Central memory CD4-positive, alpha-beta T cell (primary cell): ENCODE measurements around the gene SNRNP70.
A peak's percentile ranks its signal among the peaks of the same experiment; 100 is the strongest.

Experiments
- DNase-seq: peaks from one replicate; pipeline ENCODE4 v3.0.0; 2022

Gene SNRNP70

DNA sequence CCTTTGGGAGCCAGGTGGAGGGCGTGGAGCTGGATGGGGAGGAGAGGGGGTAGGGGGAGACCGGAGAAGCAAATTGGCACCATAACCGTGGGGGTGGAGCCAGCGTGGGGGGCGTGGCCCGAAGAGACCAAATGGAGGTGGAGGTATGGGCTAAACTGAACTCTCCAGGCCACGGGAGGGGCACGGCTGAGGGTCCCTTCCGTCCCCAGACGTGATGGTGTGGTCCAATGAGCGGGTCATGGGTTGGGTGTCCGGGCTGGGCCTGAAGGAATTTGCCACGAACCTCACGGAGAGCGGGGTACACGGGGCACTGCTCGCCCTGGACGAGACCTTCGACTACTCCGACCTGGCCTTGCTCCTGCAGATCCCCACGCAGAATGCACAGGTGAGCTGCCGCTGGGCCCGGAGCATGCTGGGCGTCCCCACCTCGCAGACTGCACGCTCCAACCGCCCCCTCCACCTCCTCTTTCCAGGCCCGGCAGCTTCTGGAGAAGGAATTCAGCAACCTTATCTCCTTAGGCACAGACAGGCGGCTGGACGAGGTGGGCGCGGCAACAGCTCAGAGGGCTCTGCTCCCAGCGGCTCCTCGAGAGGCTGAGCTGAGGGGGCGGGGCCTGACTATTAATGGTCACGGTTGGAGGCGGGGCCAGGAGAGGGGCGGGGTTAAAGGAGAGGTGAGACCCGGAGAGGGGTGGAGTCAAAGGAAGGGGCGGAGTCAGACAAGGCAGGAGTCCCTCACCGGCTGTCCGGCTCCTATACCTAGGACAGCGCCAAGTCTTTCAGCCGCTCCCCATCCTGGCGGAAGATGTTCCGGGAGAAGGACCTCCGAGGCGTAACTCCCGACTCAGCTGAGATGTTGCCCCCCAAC is 63.8 kb downstream of the SNRNP70 start:
- peak; percentile 64 for DNase-seq

- no peak for DNase-seq
Measured at GRCh38 chr19:49149652-49150105, 64.4 kb downstream of the SNRNP70 start.

DNA sequence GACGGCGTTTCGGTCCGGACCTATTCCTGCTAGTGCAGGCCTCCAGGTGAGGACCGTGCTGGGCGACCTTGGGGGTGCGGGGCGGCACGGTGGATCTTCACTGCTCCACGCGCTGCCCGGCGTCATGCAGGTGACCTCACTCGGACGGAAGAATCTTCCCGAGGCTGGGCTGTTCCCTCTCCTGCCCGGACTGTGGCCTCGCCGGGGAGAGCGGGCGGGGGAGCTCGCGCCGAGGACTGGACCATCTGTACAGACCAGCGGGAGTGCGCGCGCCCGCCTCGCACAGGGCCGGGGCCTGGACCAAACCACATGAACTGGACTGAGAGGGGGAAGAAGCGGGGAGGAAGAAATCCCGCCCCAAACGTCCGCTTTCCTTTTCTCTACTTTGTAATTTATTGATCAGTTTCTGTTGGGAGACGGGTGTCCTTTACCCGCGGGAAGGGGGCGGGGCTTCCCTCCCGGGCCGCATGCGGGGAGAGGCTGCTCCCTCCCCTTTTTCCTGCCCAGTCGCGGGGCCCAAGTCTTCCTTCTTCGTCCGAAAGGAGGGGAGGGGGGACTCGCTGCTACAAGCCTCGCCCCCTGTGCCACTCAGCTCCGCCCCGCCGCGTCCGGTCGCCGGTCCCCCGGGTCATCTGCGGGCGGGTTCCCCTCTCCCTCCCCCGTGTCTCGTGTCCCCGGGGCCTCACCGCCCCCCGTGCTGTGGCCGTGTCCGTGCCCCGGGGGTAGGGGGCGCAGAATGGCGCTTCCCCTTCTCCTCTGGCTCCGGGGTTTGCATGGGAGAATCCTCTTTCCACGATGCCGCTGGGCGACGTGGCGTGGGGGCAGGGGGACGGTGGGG is 65.1 kb downstream of the SNRNP70 start:
- no peak for DNase-seq

- DNase-seq, result no peak
Measured at GRCh38 chr19:49150944-49151243, 65.6 kb downstream of the SNRNP70 start.

DNA sequence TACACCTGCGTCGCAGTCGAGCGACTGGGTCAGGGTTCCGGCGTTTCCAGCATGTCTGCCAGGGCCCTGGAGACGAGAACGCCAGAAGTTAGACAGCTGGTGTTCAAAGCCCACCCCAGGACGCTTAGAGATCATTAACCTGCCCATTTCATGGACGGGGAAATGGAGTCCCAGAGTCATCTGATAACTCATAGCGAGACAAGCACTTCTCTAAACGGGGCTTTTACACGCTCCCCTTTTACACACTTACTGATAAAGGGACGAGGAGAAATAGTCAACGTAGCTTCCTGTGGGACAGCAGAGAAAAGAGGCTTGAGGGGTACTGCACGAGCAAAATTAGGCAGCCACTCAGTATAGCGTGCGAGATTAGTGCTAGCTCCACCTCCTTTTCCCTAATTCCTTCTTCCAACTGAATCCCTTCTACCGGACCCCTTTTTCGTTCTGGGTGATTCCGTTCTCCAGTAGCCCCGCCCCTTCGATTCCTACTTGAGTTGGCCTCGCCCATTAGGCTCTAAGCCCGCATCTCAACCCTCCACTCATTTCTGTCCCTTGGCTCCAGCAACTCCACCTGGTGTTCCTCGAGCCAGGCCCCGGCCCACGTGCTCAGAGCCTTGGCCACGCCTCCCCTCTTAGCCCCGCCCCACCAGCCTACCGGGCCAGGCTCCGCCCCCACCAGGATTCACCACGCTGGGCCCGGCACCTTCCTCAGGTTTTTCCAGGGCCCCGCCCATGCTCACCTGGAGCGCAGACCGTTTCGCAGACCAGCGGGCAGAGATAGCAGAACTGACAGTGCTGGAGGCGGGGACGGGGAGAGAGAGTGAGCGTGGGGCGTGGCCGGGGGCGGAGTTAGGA is 66.2 kb downstream of the SNRNP70 start:
- DNase-seq, result no peak

DNA sequence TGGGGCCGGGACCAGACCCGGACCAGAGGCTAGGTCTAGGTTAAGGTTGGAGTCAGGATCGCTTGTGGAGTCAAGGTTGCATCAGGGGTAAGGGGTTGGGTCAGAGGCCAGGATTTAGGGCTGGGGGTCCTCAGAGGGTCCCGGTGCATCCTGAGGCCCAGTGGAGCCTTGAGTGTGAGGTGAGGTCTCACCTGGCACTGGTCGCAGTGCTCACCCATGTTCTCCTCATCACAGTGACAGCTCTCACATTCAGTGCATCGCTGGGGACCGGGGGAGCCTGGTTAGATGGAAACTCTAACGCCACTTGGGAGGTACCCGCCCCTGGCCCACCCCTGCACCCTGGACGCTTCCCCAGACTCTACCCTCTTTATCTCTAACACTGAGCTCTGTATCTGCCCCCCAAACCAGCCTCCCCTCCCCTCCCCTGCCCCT is 66.9 kb downstream of the SNRNP70 start:
- DNase-seq, result no peak

GRCh38 chr19:49153167-49153809 is 68.0 kb downstream of the SNRNP70 start:
- no peak for DNase-seq

- no peak for DNase-seq
Measured at GRCh38 chr19:49154279-49154678, 69.0 kb downstream of the SNRNP70 start.

DNA sequence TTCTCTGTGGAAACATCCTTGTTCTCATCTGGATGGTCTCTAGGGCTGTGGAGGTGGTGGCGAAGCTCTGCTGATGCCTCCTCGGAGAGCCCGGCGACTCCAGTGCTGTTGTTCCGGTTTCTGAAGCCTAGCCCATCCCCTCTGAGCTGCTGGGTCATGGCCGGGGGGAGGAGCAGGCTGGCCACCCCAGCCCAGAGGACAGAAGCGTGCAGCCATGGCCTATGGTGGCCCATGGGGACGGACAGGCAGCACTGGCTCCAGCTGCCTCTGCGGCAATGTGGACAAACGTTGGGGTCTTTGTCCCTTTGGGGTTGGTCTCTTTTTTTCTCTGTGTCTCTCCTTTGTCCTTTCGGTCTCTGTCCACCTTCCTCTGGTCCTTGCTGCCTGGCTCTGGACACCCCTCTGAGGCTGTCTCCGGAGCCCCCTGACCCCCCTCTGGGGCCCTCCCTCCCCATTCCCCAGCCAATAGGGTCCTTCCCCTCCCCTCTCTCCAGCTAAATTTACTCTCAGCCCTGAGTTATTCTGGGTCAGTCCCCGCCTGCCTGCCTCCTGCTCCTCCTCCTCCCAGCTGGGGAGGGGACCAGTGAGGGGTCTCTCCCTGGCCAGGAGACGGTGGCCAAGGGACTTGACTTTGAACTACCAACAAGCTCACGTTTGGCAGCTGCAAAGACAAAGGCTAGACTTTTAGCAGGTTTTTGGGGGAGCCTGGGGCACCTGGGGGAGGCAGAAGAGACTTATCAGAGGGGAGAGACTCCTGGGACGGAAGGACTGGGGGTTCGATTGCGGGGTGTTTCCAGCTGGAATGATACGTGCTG is 70.0 kb downstream of the SNRNP70 start, which contains the start of gene HRC:
Gene HRC (minus strand): TSS at position 392 of the 815 bp plus-strand sequence. CDS start 159 bp downstream, at position 233.
- DNase-seq, result no peak

- DNase-seq, result no peak
Measured at GRCh38 chr19:49155820-49156346, 70.6 kb downstream of the SNRNP70 start.

- DNase-seq, result no peak
Measured at GRCh38 chr19:49157445-49158224, 72.4 kb downstream of the SNRNP70 start, which contains the start of gene TRPM4. TSS of gene TRPM4 (plus strand) at chr19:49157792. CDS start at chr19:49157867, 75 bp downstream.
